Measurements from ENCODE around the gene SPI1.

The SPI1 gene

DNA sequence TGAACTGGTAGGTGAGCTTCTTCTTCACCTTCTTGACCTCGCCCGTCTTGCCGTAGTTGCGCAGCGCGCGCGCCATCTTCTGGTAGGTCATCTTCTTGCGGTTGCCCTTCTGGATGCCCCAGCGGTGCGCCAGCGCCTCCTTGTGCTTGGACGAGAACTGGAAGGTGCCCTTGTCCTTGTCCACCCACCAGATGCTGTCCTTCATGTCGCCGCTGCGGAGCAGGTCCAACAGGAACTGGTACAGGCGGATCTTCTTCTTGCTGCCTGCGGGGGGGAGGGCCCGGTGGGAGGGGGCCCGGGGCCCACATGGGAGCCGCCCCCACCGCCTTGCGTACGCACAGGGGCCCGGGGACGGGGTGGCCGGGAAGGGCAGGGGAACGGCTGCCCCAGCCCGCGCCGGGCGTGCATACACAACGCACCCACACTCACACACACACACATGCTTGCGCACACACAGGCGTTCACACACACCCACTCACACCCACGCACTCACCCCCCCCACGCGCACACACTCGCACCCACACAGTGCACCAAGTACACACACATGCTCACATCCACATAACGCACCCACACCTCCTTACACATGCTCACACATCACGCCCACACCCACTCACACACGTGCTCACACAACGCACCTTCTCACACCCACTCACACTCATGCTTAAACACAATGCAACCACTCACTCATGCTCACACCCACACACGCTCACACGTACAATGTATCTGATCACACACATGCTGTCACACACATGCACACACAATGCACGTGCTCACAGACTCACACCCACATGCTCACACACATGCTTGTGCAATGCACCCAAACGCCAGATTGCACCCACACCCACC lies 22.8 kb downstream of the SPI1 start:
- TF ChIP-seq SUZ12 (IDR thresholded peaks at IDR 0.05; ENCODE audit: extremely low read depth, insufficient read depth, insufficient read length) (no peak), YY1 (IDR thresholded peaks at IDR 0.05; ENCODE audit: insufficient read depth, insufficient read length) (no peak), ZNF274 (IDR thresholded peaks at IDR 0.05; ENCODE audit: low read depth, low read length) (no peak)
- DNase-seq (ENCODE audit: low read depth, low spot score): peak; percentile 98
- H3K9ac ChIP-seq (ENCODE audit: insufficient read length, low read depth): peak overlapping the region; percentile 68

DNA sequence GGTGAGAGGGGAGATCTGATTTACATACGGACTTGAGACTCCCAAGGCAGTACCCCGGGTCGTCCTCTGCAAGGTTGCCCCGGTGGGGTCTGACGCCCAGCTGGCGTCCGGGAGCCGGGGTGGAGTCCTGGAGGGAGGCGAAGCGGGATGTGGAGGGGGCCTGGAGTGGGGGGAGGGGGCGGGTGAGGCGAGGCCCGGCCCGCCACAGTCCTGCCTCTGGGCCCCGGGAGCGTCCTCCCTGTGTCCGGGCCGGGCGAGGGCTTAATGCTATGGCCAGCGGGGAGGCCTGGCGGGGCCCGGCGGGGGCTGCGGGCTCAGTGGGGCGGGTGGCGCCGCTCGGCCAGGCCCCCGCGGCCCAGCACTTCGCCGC lies 23.4 kb downstream of the SPI1 start:
- TF ChIP-seq SUZ12 (IDR thresholded peaks at IDR 0.05; ENCODE audit: extremely low read depth, insufficient read depth, insufficient read length): no peak
- TF ChIP-seq ZNF274 (IDR thresholded peaks at IDR 0.05; ENCODE audit: low read depth, low read length): no peak
- no peak for TF ChIP-seq YY1 (IDR thresholded peaks at IDR 0.05; ENCODE audit: insufficient read depth, insufficient read length)
- Histone ChIP-seq H3K27me3 (ENCODE audit: insufficient read depth, insufficient read length) (no peaks in the 10 kb centered on the region), H3K9me3 (ENCODE audit: insufficient read depth, low read length) (no peaks in the 10 kb centered on the region), H3K4me3 (ENCODE audit: insufficient read length, low read depth) (peak overlapping the region; percentile 31), H3K36me3 (ENCODE audit: insufficient read depth, insufficient read length, low read length) (peaks cover 3% of the 10 kb centered on the region), H3K4me1 (ENCODE audit: insufficient read depth, insufficient read length) (peaks cover 10% of the 10 kb centered on the region), H3K9ac (ENCODE audit: insufficient read length, low read depth) (peak overlapping the region; percentile 68)
- DNase-seq (ENCODE audit: low read depth, low spot score): no peak

More for the DNA sequence above, 22.8 kb downstream of the SPI1 start:
- Histone ChIP-seq H3K4me1 (ENCODE audit: insufficient read depth, insufficient read length) (peaks cover 9% of the 10 kb centered on the region), H3K9me3 (ENCODE audit: insufficient read depth, low read length) (no peaks in the 10 kb centered on the region), H3K27me3 (ENCODE audit: insufficient read depth, insufficient read length) (no peaks in the 10 kb centered on the region), H3K36me3 (ENCODE audit: insufficient read depth, insufficient read length, low read length) (peaks cover 3% of the 10 kb centered on the region), H3K4me3 (ENCODE audit: insufficient read length, low read depth) (peak overlapping the region; percentile 31)

- no peak overlapping the region for H3K9ac ChIP-seq (ENCODE audit: insufficient read length, low read depth)
- H3K9me3 ChIP-seq (ENCODE audit: insufficient read depth, low read length): no peaks in the 10 kb centered on the region
- H3K4me1 ChIP-seq (ENCODE audit: insufficient read depth, insufficient read length): peaks cover 10% of the 10 kb centered on the region
- no peaks in the 10 kb centered on the region for H3K27me3 ChIP-seq (ENCODE audit: insufficient read depth, insufficient read length)
- DNase-seq (ENCODE audit: low read depth, low spot score): no peak
- no peak overlapping the region for H3K4me3 ChIP-seq (ENCODE audit: insufficient read length, low read depth)
- TF ChIP-seq ZNF274 (IDR thresholded peaks at IDR 0.05; ENCODE audit: low read depth, low read length) (no peak), YY1 (IDR thresholded peaks at IDR 0.05; ENCODE audit: insufficient read depth, insufficient read length) (no peak), SUZ12 (IDR thresholded peaks at IDR 0.05; ENCODE audit: extremely low read depth, insufficient read depth, insufficient read length) (no peak)
- peaks cover 3% of the 10 kb centered on the region for H3K36me3 ChIP-seq (ENCODE audit: insufficient read depth, insufficient read length, low read length)
Observed at GRCh38 chr11:47353978-47354774, 24.2 kb downstream of the SPI1 start.

GRCh38 chr11:47352556-47352955 lies 25.8 kb downstream of the SPI1 start, which contains the start of gene MYBPC3:
MYBPC3 (minus strand) TSS chr11:47352702; CDS start chr11:47352647, 55 bp downstream.
- Histone ChIP-seq H3K9me3 (ENCODE audit: insufficient read depth, low read length) (no peaks in the 10 kb centered on the region), H3K4me1 (ENCODE audit: insufficient read depth, insufficient read length) (peaks cover 10% of the 10 kb centered on the region), H3K4me3 (ENCODE audit: insufficient read length, low read depth) (no peak within 1 kb of the TSS), H3K9ac (ENCODE audit: insufficient read length, low read depth) (peak within 1 kb of the TSS; percentile 24), H3K36me3 (ENCODE audit: insufficient read depth, insufficient read length, low read length) (no peaks in the 10 kb centered on the region), H3K27me3 (ENCODE audit: insufficient read depth, insufficient read length) (no peaks in the 10 kb centered on the region)
- TF ChIP-seq YY1 (IDR thresholded peaks at IDR 0.05; ENCODE audit: insufficient read depth, insufficient read length) (no peak), ZNF274 (IDR thresholded peaks at IDR 0.05; ENCODE audit: low read depth, low read length) (no peak), SUZ12 (IDR thresholded peaks at IDR 0.05; ENCODE audit: extremely low read depth, insufficient read depth, insufficient read length) (no peak)
- DNase-seq (ENCODE audit: low read depth, low spot score): no peak

DNA sequence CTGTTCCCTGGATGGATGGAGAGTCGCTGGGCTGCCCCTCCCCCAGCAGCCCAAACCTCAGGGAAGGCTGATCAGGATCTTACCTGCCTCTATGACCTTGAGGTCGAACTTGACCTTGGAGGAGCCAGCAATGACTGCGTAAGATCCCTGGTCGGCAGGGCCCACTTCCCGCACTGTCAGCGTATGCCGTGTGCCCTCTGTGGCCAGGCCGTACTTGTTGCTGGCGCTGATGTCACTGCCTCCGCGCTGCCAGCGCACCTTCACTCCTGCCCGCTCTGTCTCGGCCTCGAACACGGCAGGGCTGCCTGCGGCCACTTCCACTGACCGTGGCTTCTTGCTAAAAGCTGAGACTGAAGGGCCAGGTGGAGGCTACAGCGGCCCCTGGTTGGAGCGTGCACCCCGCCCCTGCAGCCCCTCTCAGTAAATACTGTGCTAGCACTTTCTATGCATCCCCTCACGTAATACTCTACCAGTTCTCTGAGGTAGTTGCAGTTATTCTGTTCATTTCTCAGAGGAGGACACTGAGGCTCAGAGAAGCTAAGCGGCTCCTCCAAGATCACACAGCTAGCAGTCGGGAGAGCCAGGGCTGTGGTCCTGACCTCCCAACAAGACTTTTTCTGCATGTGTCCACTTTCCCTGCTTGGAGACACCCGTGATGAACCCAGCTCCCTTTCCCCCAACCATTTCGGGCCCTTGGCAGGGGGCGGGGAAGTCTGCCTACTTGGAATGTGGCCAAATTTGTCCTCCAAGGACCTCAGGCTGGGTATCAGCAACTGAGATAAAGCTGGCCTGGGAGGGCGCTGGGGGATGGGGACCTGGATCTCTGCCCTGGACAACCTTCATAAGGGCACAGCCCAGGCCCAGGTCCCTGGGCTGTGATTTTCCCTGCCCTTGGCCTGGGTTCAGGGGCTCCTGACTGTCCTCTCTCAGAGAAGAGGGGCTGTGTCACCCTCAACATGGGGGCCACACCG lies 26.9 kb downstream of the SPI1 start:
- Histone ChIP-seq H3K9me3 (ENCODE audit: insufficient read depth, low read length) (no peaks in the 10 kb centered on the region), H3K36me3 (ENCODE audit: insufficient read depth, insufficient read length, low read length) (no peaks in the 10 kb centered on the region), H3K9ac (ENCODE audit: insufficient read length, low read depth) (no peak overlapping the region), H3K27me3 (ENCODE audit: insufficient read depth, insufficient read length) (no peaks in the 10 kb centered on the region), H3K4me3 (ENCODE audit: insufficient read length, low read depth) (no peak overlapping the region), H3K4me1 (ENCODE audit: insufficient read depth, insufficient read length) (peaks cover 10% of the 10 kb centered on the region)
- TF ChIP-seq YY1 (IDR thresholded peaks at IDR 0.05; ENCODE audit: insufficient read depth, insufficient read length) (no peak), SUZ12 (IDR thresholded peaks at IDR 0.05; ENCODE audit: extremely low read depth, insufficient read depth, insufficient read length) (no peak), ZNF274 (IDR thresholded peaks at IDR 0.05; ENCODE audit: low read depth, low read length) (no peak)
- DNase-seq (ENCODE audit: low read depth, low spot score): no peak

DNA sequence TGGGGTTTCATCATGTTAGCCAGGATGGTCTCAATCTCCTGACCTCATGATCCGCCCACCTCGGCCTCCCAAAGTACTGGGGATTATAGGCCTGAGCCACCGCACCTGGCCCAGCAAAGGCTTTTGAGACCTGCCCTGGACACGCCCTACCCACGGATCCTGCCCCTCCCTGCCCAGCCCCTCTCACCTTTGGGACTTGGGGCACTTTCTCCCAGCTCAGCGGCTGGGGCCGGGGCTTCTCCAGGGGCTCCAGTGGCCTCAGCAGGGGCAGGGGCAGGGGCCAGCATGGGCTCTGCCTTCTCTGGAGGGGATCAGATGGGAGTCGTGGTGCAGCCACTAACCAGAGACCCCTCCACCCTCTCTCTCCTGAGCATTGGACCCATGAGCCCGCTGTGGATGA lies 28.0 kb downstream of the SPI1 start:
- Histone ChIP-seq H3K9ac (ENCODE audit: insufficient read length, low read depth) (no peak overlapping the region), H3K36me3 (ENCODE audit: insufficient read depth, insufficient read length, low read length) (no peaks in the 10 kb centered on the region), H3K27me3 (ENCODE audit: insufficient read depth, insufficient read length) (no peaks in the 10 kb centered on the region), H3K4me1 (ENCODE audit: insufficient read depth, insufficient read length) (peaks cover 16% of the 10 kb centered on the region), H3K9me3 (ENCODE audit: insufficient read depth, low read length) (no peaks in the 10 kb centered on the region), H3K4me3 (ENCODE audit: insufficient read length, low read depth) (no peak overlapping the region)
- TF ChIP-seq ZNF274 (IDR thresholded peaks at IDR 0.05; ENCODE audit: low read depth, low read length) (no peak), YY1 (IDR thresholded peaks at IDR 0.05; ENCODE audit: insufficient read depth, insufficient read length) (no peak), SUZ12 (IDR thresholded peaks at IDR 0.05; ENCODE audit: extremely low read depth, insufficient read depth, insufficient read length) (no peak)
- no peak for DNase-seq (ENCODE audit: low read depth, low spot score)

All from NT2/D1 (cell line).